SK-N-SH treated with all-trans-retinoic acid at 6 μM for 48 hours (cell line): ENCODE results near the gene AGPAT1.

Experiments
- CSDC2 ChIP-seq: fragments of 250-450 bp; sonication (Bioruptor Pico); IDR thresholded peaks from 2 replicates; pipeline ENCODE4 v1.5.0; 2020; ENCODE audit warnings: mild to moderate bottlenecking, moderate library complexity
- RARB ChIP-seq: fragments of 250-450 bp; sonication (Bioruptor Pico); IDR thresholded peaks from 2 replicates; pipeline ENCODE4 v1.8.0; 2021; ENCODE audit warnings: mild to moderate bottlenecking, moderate library complexity
- TOX ChIP-seq: fragments of 250-450 bp; sonication (Bioruptor Pico); IDR thresholded peaks from 2 replicates; pipeline ENCODE4 v1.8.0; 2021; ENCODE audit warnings: mild to moderate bottlenecking, moderate library complexity, borderline replicate concordance
- ZNF565 ChIP-seq: fragments of 450-650 bp; formaldehyde crosslinking; conservative IDR thresholded peaks from 2 replicates; pipeline ENCODE4 v1.5.0; 2020; ENCODE audit warnings: low read depth, mild to moderate bottlenecking, moderate library complexity

GRCh38 chr6:32149932-32150870, 25.7 kb downstream of the AGPAT1 start:
- TF ChIP-seq TOX (CRISPR knock-in tag) (no peak), CSDC2 (CRISPR knock-in tag) (no peak), ZNF565 (CRISPR knock-in tag) (no peak), RARB (no peak)
